Activated naive CD8-positive, alpha-beta T cell treated with anti-CD3 and anti-CD28 coated beads, Interleukin-2, amount 50 U/mL, for 24 hours (primary cell): ENCODE results near the gene ETFA.

Source experiments
- ATAC-seq: fragments of 150-1000 bp; cut with Tn5 transposase; one replicate; pipeline ENCODE4 v1.10.0; 2021
- DNase-seq: peaks from one replicate; pipeline ENCODE4 v3.0.0; 2021
- H3K27ac Mint-ChIP-seq: one replicate; pipeline ENCODE4 v1.8.0; 2021; ENCODE audit warnings: mild to moderate bottlenecking, mixed read lengths
- H3K27me3 Mint-ChIP-seq: one replicate; pipeline ENCODE4 v1.8.0; 2021; ENCODE audit warnings: mixed read lengths
- H3K36me3 Mint-ChIP-seq: one replicate; pipeline ENCODE4 v1.8.0; 2021; ENCODE audit warnings: low read depth, mixed read lengths
- H3K4me1 Mint-ChIP-seq: one replicate; pipeline ENCODE4 v1.8.0; 2021; ENCODE audit warnings: mixed read lengths
- H3K4me3 Mint-ChIP-seq: one replicate; pipeline ENCODE4 v1.8.0; 2021; ENCODE audit warnings: mild to moderate bottlenecking, moderate library complexity, mixed read lengths
- H3K9me3 Mint-ChIP-seq: one replicate; pipeline ENCODE4 v1.8.0; 2021; ENCODE audit warnings: mixed read lengths

Gene ETFA

DNA sequence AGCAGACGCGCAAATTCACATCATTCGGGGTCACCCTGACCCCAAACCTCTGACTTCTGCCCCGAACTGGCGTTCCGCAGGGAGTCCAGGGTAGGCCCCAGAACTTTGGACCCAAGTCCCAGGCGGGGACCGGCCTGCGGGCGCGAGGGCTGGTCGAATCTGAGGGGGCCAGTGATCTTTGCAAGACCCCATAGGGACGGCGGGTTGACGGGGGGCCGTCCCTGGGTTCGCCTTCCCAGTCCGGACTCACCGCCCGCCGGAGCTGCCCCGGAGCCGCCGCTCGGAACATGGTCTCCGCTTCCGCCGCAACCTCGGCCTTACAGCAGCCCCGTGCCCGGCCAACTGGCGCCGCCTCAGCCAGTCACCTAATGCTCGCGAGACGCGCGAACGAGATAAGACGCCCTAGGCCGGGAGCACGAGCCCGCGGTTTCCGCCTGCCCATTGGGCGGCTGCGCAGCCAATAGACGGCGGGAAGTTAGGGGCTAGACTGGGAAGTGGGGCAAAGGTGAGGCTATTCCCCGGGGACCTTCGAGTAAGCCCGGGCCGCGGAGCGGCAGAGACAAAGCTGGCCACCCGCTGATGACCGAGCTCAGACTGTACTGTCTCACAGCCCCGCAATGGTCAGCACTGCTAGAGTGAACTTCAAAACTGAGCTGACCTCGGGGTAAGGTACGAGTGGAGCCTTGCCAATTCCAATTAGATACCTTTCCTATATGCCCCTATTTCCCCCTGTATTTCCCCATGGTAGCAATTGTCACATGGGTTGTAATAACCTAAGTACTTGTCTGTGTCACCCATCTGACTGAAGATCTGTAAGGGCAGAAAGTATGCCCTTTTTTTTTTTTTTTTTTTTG is at the start of gene ETFA:
ETFA (minus strand) TSS at position 370 of the 854 bp plus-strand sequence; CDS start at position 289, 81 bp downstream.
- ATAC-seq (peak; percentile 100), DNase-seq (peak; percentile 95)
- H3K27me3 Mint-ChIP-seq, result no peaks in the 10 kb centered on the region
- peak within 1 kb of the TSS; percentile 88 for H3K4me3 Mint-ChIP-seq
- H3K9me3 Mint-ChIP-seq, result no peaks in the 10 kb centered on the region
- peak within 1 kb of the TSS; percentile 90 for H3K27ac Mint-ChIP-seq
- peaks cover 16% of the 10 kb centered on the region for H3K36me3 Mint-ChIP-seq
- H3K4me1 Mint-ChIP-seq, result peaks cover 42% of the 10 kb centered on the region

GRCh38 chr15:76360416-76360815 is 49.1 kb upstream of the ETFA start:
- Mint-ChIP-seq H3K27me3 (no peaks in the 10 kb centered on the region), H3K4me1 (no peaks in the 10 kb centered on the region), H3K4me3 (no peak overlapping the region), H3K27ac (no peak overlapping the region), H3K36me3 (no peaks in the 10 kb centered on the region), H3K9me3 (no peaks in the 10 kb centered on the region)
- no peak for DNase-seq
- no peak for ATAC-seq

GRCh38 chr15:76359152-76359551 is 47.9 kb upstream of the ETFA start:
- Mint-ChIP-seq H3K4me3 (no peak overlapping the region), H3K36me3 (no peaks in the 10 kb centered on the region), H3K9me3 (no peaks in the 10 kb centered on the region), H3K27me3 (no peaks in the 10 kb centered on the region), H3K27ac (no peak overlapping the region), H3K4me1 (no peaks in the 10 kb centered on the region)
- DNase-seq (no peak), ATAC-seq (no peak)

GRCh38 chr15:76358453-76358852 is 47.2 kb upstream of the ETFA start:
- H3K27me3 Mint-ChIP-seq, result no peaks in the 10 kb centered on the region
- H3K27ac Mint-ChIP-seq, result no peak overlapping the region
- no peaks in the 10 kb centered on the region for H3K36me3 Mint-ChIP-seq
- H3K4me3 Mint-ChIP-seq, result no peak overlapping the region
- no peak for DNase-seq
- ATAC-seq, result no peak
- no peaks in the 10 kb centered on the region for H3K9me3 Mint-ChIP-seq
- H3K4me1 Mint-ChIP-seq, result no peaks in the 10 kb centered on the region

GRCh38 chr15:76354823-76355440 is 43.7 kb upstream of the ETFA start:
- H3K9me3 Mint-ChIP-seq, result no peaks in the 10 kb centered on the region
- no peaks in the 10 kb centered on the region for H3K4me1 Mint-ChIP-seq
- H3K27ac Mint-ChIP-seq, result no peak overlapping the region
- H3K4me3 Mint-ChIP-seq, result no peak overlapping the region
- peaks cover 3% of the 10 kb centered on the region for H3K36me3 Mint-ChIP-seq
- no peaks in the 10 kb centered on the region for H3K27me3 Mint-ChIP-seq
- ATAC-seq (no peak), DNase-seq (no peak)

DNA sequence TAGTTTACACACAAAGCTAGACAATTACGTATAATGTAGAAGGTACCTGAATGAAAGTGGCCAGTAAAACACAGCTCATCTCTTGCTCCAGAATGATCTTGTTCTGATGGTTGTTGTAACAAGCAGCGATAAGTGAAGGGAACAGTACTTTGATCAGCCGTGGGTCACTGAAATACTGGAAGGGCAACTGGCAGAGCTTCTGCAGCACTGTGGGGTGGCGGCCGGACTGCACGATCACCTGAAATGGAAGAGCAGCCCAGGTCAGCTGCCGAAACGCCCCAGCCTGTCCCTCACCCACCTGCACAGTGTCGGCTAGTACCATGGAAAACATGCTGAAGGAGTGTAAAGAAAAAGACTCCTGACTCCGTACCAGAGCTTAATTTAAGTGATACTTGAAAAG is 42.6 kb upstream of the ETFA start:
- Mint-ChIP-seq H3K27ac (no peak overlapping the region), H3K9me3 (no peaks in the 10 kb centered on the region), H3K36me3 (peaks cover 6% of the 10 kb centered on the region), H3K27me3 (peaks cover 5% of the 10 kb centered on the region), H3K4me1 (no peaks in the 10 kb centered on the region), H3K4me3 (no peak overlapping the region)
- DNase-seq, result no peak
- no peak for ATAC-seq

DNA sequence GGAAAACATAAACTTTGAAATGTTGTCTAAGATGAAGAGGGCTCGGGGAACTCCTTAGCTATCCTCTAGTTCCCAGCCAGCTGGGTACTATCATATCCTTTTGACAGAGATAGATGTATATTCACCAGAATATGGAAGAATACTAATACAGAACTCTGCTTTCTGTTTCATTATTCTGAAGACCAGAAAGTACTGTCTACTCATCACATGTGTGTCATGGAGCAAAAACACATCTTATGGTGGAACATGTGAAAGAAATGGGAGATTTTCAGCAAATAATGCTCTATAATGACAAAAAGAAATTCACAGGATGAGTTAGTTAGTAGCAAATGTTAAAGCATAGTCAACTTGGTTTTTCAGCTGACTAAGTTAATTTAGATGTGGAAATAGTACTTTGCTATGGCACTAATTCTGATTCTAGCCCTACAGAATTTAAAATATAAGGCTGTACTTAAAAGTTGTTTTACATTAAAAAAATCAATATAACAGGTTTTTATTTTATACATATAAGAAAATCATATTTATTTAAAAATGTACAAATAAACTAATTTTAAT is 41.8 kb upstream of the ETFA start:
- Mint-ChIP-seq H3K27me3 (peaks cover 14% of the 10 kb centered on the region), H3K36me3 (peaks cover 9% of the 10 kb centered on the region), H3K9me3 (no peaks in the 10 kb centered on the region)

GRCh38 chr15:76349301-76350070 is 38.2 kb upstream of the ETFA start:
- DNase-seq (no peak), ATAC-seq (no peak)
- Mint-ChIP-seq H3K36me3 (peaks cover 13% of the 10 kb centered on the region), H3K9me3 (no peaks in the 10 kb centered on the region), H3K4me3 (no peak overlapping the region), H3K4me1 (peaks cover 11% of the 10 kb centered on the region), H3K27me3 (peaks cover 37% of the 10 kb centered on the region), H3K27ac (no peak overlapping the region)

More for the DNA sequence above, 41.8 kb upstream of the ETFA start:
- DNase-seq (no peak), ATAC-seq (no peak)
- Mint-ChIP-seq H3K4me3 (no peak overlapping the region), H3K4me1 (no peaks in the 10 kb centered on the region), H3K27ac (no peak overlapping the region)

GRCh38 chr15:76347482-76348055 is 36.3 kb upstream of the ETFA start:
- DNase-seq (no peak), ATAC-seq (no peak)
- Mint-ChIP-seq H3K4me3 (no peak overlapping the region), H3K4me1 (peaks cover 19% of the 10 kb centered on the region), H3K36me3 (peaks cover 13% of the 10 kb centered on the region), H3K9me3 (no peaks in the 10 kb centered on the region), H3K27me3 (peaks cover 52% of the 10 kb centered on the region), H3K27ac (no peak overlapping the region)

DNA sequence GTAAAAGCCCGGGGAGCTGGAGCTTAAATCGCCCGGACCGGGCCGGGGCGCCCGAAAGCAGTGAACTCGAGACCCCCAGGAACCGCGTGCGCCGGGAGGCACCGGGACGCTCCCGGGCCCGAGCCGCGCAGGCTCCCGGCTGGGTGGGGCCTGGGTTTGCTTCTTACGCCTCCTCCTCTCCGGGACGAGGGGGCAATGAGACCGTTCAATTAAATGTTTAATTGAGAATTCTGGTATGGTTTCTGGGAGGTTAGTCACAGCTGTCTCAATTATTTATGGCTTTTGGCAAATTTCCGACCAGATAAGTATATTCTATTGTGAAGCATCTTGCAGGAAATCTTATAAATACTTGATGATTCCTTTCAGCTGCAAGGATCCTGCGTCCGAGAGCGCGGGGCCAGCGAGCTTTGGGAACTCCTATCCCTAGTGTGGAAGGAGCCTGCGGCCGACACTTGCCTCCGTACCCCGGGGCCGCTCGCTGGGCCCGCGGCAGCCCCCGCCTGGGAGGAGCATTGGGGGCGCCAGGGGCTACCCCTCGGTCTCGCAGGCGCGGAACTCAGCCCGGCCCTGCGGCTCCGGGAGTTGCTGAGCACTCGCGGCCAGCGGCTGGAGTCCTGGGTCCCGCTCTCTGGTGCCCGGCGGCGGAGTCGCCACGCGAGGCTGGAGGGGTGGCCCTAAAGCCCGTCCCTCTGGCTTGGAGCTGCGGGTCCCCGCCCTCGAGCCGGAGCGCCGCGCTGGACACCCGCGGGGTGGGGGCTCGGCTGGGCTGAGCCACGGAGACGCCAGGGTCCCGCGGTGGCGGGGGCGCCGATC is 35.6 kb upstream of the ETFA start:
- peak; percentile 12 for ATAC-seq
- Mint-ChIP-seq H3K4me3 (peak overlapping the region; percentile 29), H3K27ac (no peak overlapping the region), H3K36me3 (peaks cover 13% of the 10 kb centered on the region), H3K9me3 (no peaks in the 10 kb centered on the region), H3K4me1 (peaks cover 23% of the 10 kb centered on the region), H3K27me3 (peaks cover 56% of the 10 kb centered on the region)
- DNase-seq, result no peak

- H3K27me3 Mint-ChIP-seq, result peaks cover 61% of the 10 kb centered on the region
- peak; percentile 16 for DNase-seq
- H3K9me3 Mint-ChIP-seq, result no peaks in the 10 kb centered on the region
- H3K36me3 Mint-ChIP-seq, result peaks cover 13% of the 10 kb centered on the region
- H3K4me3 Mint-ChIP-seq, result peak overlapping the region; percentile 24
- peaks cover 28% of the 10 kb centered on the region for H3K4me1 Mint-ChIP-seq
- no peak overlapping the region for H3K27ac Mint-ChIP-seq
- peak; percentile 44 for ATAC-seq
Measured at GRCh38 chr15:76345880-76346668, 34.8 kb upstream of the ETFA start.

- H3K9me3 Mint-ChIP-seq, result no peaks in the 10 kb centered on the region
- no peak overlapping the region for H3K27ac Mint-ChIP-seq
- H3K4me3 Mint-ChIP-seq, result peak overlapping the region; percentile 36
- peaks cover 32% of the 10 kb centered on the region for H3K4me1 Mint-ChIP-seq
- ATAC-seq (no peak), DNase-seq (no peak)
- peaks cover 67% of the 10 kb centered on the region for H3K27me3 Mint-ChIP-seq
- H3K36me3 Mint-ChIP-seq, result peaks cover 13% of the 10 kb centered on the region
Measured at GRCh38 chr15:76345583-76345879, 34.3 kb upstream of the ETFA start.

DNA sequence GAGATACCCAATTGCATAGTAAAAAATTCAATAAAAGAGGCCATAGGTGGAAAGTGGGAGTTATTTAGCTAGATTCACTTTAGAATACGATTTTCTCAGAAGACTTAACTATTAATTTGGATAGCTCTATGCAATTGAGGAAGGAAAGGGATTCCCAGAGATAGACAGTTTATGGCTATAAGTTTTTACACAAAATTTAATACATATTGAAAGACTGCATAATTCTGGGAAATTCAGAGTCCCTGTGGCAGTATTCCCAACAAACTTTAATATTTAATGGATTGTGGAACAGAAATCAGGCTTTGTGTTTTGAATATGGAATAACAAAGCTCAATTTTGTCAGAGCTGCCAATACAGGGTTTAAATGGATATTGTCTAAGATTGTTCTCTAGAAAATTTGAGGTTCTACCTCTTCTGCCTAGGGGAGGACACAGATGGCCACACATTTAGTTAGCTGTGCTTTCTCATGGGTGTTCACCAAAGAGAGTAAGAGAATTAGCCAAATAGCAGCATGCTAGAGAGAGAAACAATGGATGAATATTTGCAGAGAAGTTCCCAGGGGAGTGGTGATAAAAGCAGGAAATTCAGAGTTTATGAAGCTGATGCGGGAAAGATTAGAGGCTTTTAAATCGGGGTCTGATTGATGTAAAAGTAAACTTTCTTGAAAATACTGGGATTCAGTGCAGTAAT is 33.8 kb upstream of the ETFA start:
- Mint-ChIP-seq H3K4me1 (peaks cover 37% of the 10 kb centered on the region), H3K9me3 (no peaks in the 10 kb centered on the region), H3K27ac (no peak overlapping the region), H3K27me3 (peaks cover 72% of the 10 kb centered on the region), H3K36me3 (peaks cover 10% of the 10 kb centered on the region), H3K4me3 (peak overlapping the region; percentile 36)
- ATAC-seq, result no peak
- DNase-seq, result no peak
